ENCODE data around the gene DCC. TPM values are rescaled to one million over a fixed set of nuclear protein-coding genes. Genes with fewer than 3 reads are reported as not detected.

The DCC gene
- total and polyA plus RNA-seq, 2 of the 8 experiments (the other 6 are each of a cell fraction or from before 2014, with no cell fraction given): 0.14 to 1.4 TPM

DNA sequence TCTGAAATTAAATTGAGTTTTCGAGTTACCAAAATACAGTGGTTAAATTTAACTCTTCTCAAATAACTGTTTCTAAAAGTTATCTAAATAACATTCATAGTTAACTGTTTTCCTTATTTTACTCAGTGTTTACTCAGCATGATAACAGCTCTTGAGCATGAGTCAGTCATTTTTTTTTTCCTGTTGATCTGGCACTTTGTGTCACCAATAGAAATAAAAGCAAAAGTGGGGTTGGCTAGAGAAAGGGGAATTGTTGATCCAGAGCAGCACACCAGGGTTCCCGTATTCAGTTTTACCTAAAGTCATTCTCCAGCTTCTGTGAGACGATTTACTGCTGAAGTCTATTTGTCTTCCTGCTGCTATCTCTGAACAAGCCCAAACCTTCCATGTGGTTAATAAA lies 851.6 kb downstream of the DCC start:
- no peak overlapping the region for H3K4me3 ChIP-seq (ENCODE audit: extremely low read depth in 1 of 4, insufficient read depth in 2 of 4, low read depth in 3 of 4, low read length in 4 of 4)
- no peak overlapping the region for H3K23ac ChIP-seq (ENCODE audit: insufficient read length)
- H4K5ac ChIP-seq (ENCODE audit: insufficient read length, low read depth, low read length): no peak overlapping the region
- no peaks in the 10 kb centered on the region for H3K27me3 ChIP-seq (replicated peaks in 1 of 4; ENCODE audit: control insufficient read depth in 3 of 4, extremely low read depth in 1 of 4, insufficient read depth in 3 of 4, low read length in 3 of 4)
- H3K27ac ChIP-seq (ENCODE audit: low read depth, low read length): no peak overlapping the region
- no peaks in the 10 kb centered on the region for H3K36me3 ChIP-seq (ENCODE audit: control insufficient read depth in 2 of 4, insufficient read depth in 4 of 4, low read length in 3 of 4)
- no peak overlapping the region for H3K4ac ChIP-seq (replicated peaks; ENCODE audit: insufficient read length, low read depth, low read length)
- no peak overlapping the region for H3K18ac ChIP-seq (ENCODE audit: extremely low read depth, low read length)
- ChIA-PET POLR2A (ENCODE audit: partially characterized antibody) (interaction anchor here (0.6 kb wide), 1 partner anchor 927 kb away, joined by 3 read pairs; no protein-coding TSS in a partner anchor), CTCF (ENCODE audit: partially characterized antibody) (interaction anchor here (0.6 to 1.0 kb wide), 2 partner anchors 9 to 147 kb away, joined by 3 read pairs; no protein-coding TSS in a partner anchor)
- no peak overlapping the region for H2BK12ac ChIP-seq (ENCODE audit: low read depth, low read length)
- no peaks in the 10 kb centered on the region for H3K79me2 ChIP-seq (ENCODE audit: control insufficient read depth in 1 of 2, insufficient read depth in 2 of 2, low read length in 2 of 2)
- no peak overlapping the region for H3K4me2 ChIP-seq (ENCODE audit: insufficient read depth in 1 of 2, low read depth in 2 of 2, low read length in 2 of 2)
- H3K23me2 ChIP-seq (ENCODE audit: low read depth, low read length): no peaks in the 10 kb centered on the region
- no peaks in the 10 kb centered on the region for H4K20me1 ChIP-seq (replicated peaks in 1 of 2; ENCODE audit: control insufficient read depth in 1 of 2, insufficient read depth in 2 of 2, low read length in 2 of 2)
- WGBS, 2 experiments (ENCODE audit: extremely low coverage in 1 of 2, insufficient coverage in 1 of 2, insufficient read length in 1 of 2, insufficient replicate concordance in 2 of 2, low coverage in 1 of 2, low lambda C conversion rate in 2 of 2, missing lambda C conversion rate in 1 of 2): 73% methylated on average over 3 of the region's 3 CpGs; no CpG with 5 or more reads in 1 of the 2 experiments
- H4K8ac ChIP-seq (ENCODE audit: extremely low read depth, insufficient read depth, low read length): no peak overlapping the region
- no peak overlapping the region for H3K56ac ChIP-seq (replicated peaks; ENCODE audit: insufficient read length, low read depth, low read length)
- H2BK20ac ChIP-seq (ENCODE audit: low read length): no peak overlapping the region
- H2BK5ac ChIP-seq (ENCODE audit: low read depth, low read length): no peak overlapping the region
- no peak overlapping the region for H2BK120ac ChIP-seq (replicated peaks; ENCODE audit: low read depth, low read length)
- no peak overlapping the region for H2AFZ ChIP-seq (ENCODE audit: low read length)
- H3K4me1 ChIP-seq (replicated peaks in 1 of 4; ENCODE audit: control insufficient read depth in 3 of 4, insufficient read depth in 4 of 4, low read length in 3 of 4): 0 out of 7 replicates have a peak, but pooled peaks cover 0 to 2% (median 0%) of the 10 kb centered on the region in 4 experiments
- TF ChIP-seq SRF (IDR thresholded peaks at IDR 0.05; ENCODE audit: low read depth, low read length) (no peak), HDAC6 (IDR thresholded peaks at IDR 0.05; ENCODE audit: low read depth, low read length) (no peak), EZH2 (IDR thresholded peaks at IDR 0.05; ENCODE audit: low read depth, low read length, severe bottlenecking) (no peak), BRCA1 (IDR thresholded peaks at IDR 0.05; ENCODE audit: low read depth, low read length) (no peak), RBBP5 (IDR thresholded peaks at IDR 0.05; ENCODE audit: borderline replicate concordance, low read depth, low read length) (no peak), BACH1 (IDR thresholded peaks at IDR 0.05; ENCODE audit: low read length) (no peak), CTBP2 (IDR thresholded peaks at IDR 0.05; ENCODE audit: borderline replicate concordance, insufficient read depth, insufficient read length, low read length) (no peak), GABPA (IDR thresholded peaks at IDR 0.05; ENCODE audit: borderline replicate concordance, insufficient read depth, low read length) (no peak), ZNF274 (IDR thresholded peaks at IDR 0.05; ENCODE audit: borderline replicate concordance, extremely low read depth, low read length) (no peak), YY1 (IDR thresholded peaks at IDR 0.05; ENCODE audit: low read depth, low read length) (no peak), PHF8 (conservative IDR thresholded peaks at IDR 0.05; ENCODE audit: low read depth, low read length) (no peak), POU5F1 (IDR thresholded peaks at IDR 0.05; ENCODE audit: low read depth, low read length) (no peak)
- H2BK15ac ChIP-seq (ENCODE audit: low read length): no peak overlapping the region
- H2AK5ac ChIP-seq (ENCODE audit: low read depth, low read length): no peak overlapping the region
- H3K9ac ChIP-seq (replicated peaks in 1 of 4; ENCODE audit: extremely low read depth in 1 of 4, low read depth in 3 of 4, low read length in 3 of 4): no peak overlapping the region
- DNase-seq (ENCODE audit: low read depth in 1 of 2, low spot score in 2 of 2) (no peak), FAIRE-seq (no peak)
- no peaks in the 10 kb centered on the region for H3K79me1 ChIP-seq (ENCODE audit: low read depth, low read length)
- no peak overlapping the region for H3K14ac ChIP-seq (ENCODE audit: insufficient read length)
- no peaks in the 10 kb centered on the region for H3K9me3 ChIP-seq (ENCODE audit: insufficient read depth in 2 of 2, low read depth in 1 of 2, low read length in 1 of 2)
- H4K91ac ChIP-seq (replicated peaks; ENCODE audit: insufficient read length, low read length): no peak overlapping the region

Data from H1 (cell line).